Measurements from ENCODE around the gene CCR8. TPM values are rescaled to one million over a fixed set of nuclear protein-coding genes. Genes with fewer than 3 reads are reported as not detected.

The CCR8 gene
- total RNA-seq, 4 donors from 2014 or later = not detected

GRCh38 chr3:39285332-39285731 lies 44.2 kb upstream of the CCR8 start:
- no peak for TF ChIP-seq POLR2A (IDR thresholded peaks at IDR 0.05)
- TF ChIP-seq CTCF (IDR thresholded peaks at IDR 0.05) = no peak
- intact Hi-C loops (cut with DNase I; ENCODE audit: low total_unique reads) = loop anchor here (10.0 kb wide), 1 partner anchor 71 kb away; no protein-coding TSS in a partner anchor
- DNase-seq (ENCODE audit: low spot score in 2 of 2) = no peak
- no peak overlapping the region for H3K4me3 ChIP-seq (ENCODE audit: low read depth, poor library complexity, severe bottlenecking)

- no peak for DNase-seq (ENCODE audit: low spot score in 2 of 2)
- TF ChIP-seq POLR2A (IDR thresholded peaks at IDR 0.05) = no peak
- TF ChIP-seq CTCF (IDR thresholded peaks at IDR 0.05) = no peak
- WGBS, 2 donors = 86 to 90% methylated on average over 3 of the region's 3 CpGs
- intact Hi-C loops (cut with DNase I; ENCODE audit: low total_unique reads) = loop anchor here (10.0 kb wide), 1 partner anchor 72 kb away; no protein-coding TSS in a partner anchor
- no peak overlapping the region for H3K4me3 ChIP-seq (ENCODE audit: low read depth, poor library complexity, severe bottlenecking)
These were observed 42.7 kb upstream of the CCR8 start for GRCh38 chr3:39286771-39287170.

GRCh38 chr3:39287216-39288164 lies 42.0 kb upstream of the CCR8 start:
- DNase-seq (ENCODE audit: low spot score in 2 of 2) = no peak
- H3K4me3 ChIP-seq (ENCODE audit: low read depth, poor library complexity, severe bottlenecking) = no peak overlapping the region
- TF ChIP-seq CTCF (IDR thresholded peaks at IDR 0.05) = no peak
- TF ChIP-seq POLR2A (IDR thresholded peaks at IDR 0.05) = no peak
- intact Hi-C loops (cut with DNase I; ENCODE audit: low total_unique reads) = loop anchor here (10.0 kb wide), 1 partner anchor 73 kb away; no protein-coding TSS in a partner anchor
- 69 to 78% methylated on average over 8 of the region's 8 CpGs for whole genome bisulfite sequencing, 2 donors

GRCh38 chr3:39288300-39288808 lies 41.2 kb upstream of the CCR8 start:
- intact Hi-C loops (cut with DNase I; ENCODE audit: low total_unique reads) = loop anchor here (10.0 kb wide), 1 partner anchor 74 kb away; no protein-coding TSS in a partner anchor
- peak; percentile 70 to 93 for DNase-seq (ENCODE audit: low spot score in 2 of 2)
- 22 to 28% methylated on average over 3 of the region's 3 CpGs for WGBS, 2 donors
- H3K4me3 ChIP-seq (ENCODE audit: low read depth, poor library complexity, severe bottlenecking) = no peak overlapping the region
- TF ChIP-seq POLR2A (IDR thresholded peaks at IDR 0.05) (no peak), CTCF (IDR thresholded peaks at IDR 0.05) (peak in 1 of 3 donors; percentile 76)

- no peak overlapping the region for H3K4me3 ChIP-seq (ENCODE audit: low read depth, poor library complexity, severe bottlenecking)
- no peak for TF ChIP-seq CTCF (IDR thresholded peaks at IDR 0.05)
- intact Hi-C loops (cut with DNase I; ENCODE audit: low total_unique reads) = loop anchor here (10.0 kb wide), 1 partner anchor 74 kb away; no protein-coding TSS in a partner anchor
- WGBS, 2 donors = 79 to 91% methylated on average over 4 of the region's 4 CpGs
- no peak for DNase-seq (ENCODE audit: low spot score in 2 of 2)
These were observed 40.4 kb upstream of the CCR8 start for GRCh38 chr3:39289107-39289506.
